ENCODE results near the gene IFNA5. TPM values are rescaled to one million over a fixed set of nuclear protein-coding genes. Genes with fewer than 3 reads are reported as not detected.

The IFNA5 gene
- total RNA-seq = not detected

DNA sequence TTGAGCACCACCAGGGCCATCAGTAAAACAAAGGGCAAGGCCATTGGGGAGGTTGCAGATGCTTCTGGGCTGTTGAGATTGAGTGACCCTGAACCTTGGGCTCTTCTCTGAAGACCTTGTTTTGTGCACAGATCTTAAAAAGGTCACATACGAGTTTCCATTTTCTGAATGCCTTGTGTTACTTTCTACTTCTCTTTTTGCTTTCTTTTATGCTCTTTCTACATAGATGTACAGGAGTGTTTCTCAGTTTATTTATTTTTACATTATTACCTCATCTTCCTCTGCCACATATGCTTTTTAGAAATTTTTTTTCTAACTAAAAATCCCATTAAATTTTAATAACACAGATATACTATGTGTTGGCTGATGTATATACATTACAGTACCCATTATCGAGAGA is at the start of gene IFNA5:
IFNA5 (minus strand) TSS at position 101 of the 400 bp plus-strand sequence; CDS start at position 44, 57 bp downstream.

DNA sequence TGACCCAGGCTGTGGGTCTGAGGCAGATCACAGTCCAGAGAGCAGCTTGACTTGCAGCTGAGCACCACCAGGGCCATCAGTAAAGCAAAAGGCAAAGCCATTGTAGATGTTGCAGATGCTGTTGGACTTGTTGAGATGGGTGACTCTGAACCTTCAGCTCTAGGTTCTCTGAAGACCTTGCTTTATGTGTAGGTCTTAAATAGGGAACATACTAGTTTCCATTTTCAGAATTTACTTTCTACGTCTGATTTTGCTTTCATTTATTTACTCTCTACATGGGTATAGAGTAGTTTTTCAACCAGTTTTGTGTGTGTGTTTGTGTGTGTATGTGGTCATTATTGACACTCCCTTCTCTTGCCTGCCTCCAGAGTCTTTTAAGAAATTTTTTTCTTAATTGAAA is 45.7 kb upstream of the IFNA5 start, which contains the start of gene IFNA6:
IFNA6 (minus strand) TSS at position 101 of the 400 bp plus-strand sequence; CDS start at position 101, 0 bp downstream.

DNA sequence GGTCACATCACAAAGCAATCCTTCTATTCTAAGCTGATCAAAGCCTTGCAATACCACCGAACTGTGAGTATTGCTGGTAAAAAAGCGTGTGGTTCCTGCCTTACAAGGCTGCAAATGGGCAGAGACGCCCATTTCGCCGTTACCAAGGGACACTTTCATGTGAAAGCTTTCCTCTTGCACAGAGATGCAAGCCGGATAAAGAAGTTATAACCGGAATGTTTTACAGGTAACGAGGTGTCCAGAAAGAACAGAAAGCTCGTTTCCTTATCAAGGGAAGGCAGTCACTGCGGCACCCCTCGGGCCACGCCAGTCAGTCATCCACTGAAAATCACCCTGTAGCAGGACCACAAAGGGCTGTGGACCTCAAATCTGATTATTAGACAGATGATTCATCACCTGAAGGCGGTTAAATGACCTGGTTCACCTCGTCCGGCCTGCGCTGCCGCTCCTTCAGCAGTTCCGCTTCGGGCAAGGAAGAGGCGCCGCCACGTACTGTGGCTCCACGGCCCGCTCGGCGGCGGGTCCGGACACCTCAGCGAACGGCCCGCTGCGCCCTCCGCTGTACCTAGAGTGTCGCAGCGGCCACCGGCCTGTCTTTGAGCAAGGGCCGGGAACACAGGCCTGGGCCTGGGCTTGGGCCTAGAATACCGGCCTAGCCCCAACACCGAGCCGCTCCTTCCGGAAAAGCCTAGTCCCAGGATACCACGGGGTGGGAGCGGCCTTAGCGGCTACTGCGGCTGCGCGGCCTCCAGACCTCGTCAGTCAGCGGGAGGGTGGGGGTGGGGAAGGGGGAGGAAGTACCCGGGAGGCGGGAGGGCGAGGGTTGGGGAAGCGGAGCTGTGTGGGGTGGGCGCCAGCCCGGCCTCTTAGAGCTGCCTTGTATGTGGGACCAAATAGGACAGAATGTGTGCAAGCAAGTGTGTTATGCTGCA is 29.9 kb upstream of the IFNA5 start, which contains the start of gene KLHL9:
KLHL9 (minus strand) TSS at position 704 of the 932 bp plus-strand sequence; CDS start at position 159, 545 bp downstream.

Other genes starting within 250 kb of the IFNA5 start
- 1 to 10 TPM in 1 of 2 donors, under 1 TPM in 1; 0.69 to 2.0 TPM for gene IFNB1, start 227.4 kb downstream of the IFNA5 start, total RNA-seq
- gene IFNW1, start 163.5 kb downstream of the IFNA5 start, total RNA-seq = not detected
- gene IFNA21, start 138.7 kb downstream of the IFNA5 start, total RNA-seq = not detected
- gene IFNA4, start 117.7 kb downstream of the IFNA5 start, total RNA-seq = not detected
- gene IFNA7, start 103.1 kb downstream of the IFNA5 start, total RNA-seq = not detected
- not detected for gene IFNA10, start 98.2 kb downstream of the IFNA5 start, total RNA-seq
- gene IFNA16, start 88.0 kb downstream of the IFNA5 start, total RNA-seq = not detected
- not detected for gene IFNA17, start 77.1 kb downstream of the IFNA5 start, total RNA-seq
- not detected for gene IFNA14, start 65.3 kb downstream of the IFNA5 start, total RNA-seq
- 10 to 100 TPM; 29.9 to 34.6 TPM for gene KLHL9, start 30.1 kb upstream of the IFNA5 start, total RNA-seq
- not detected for gene IFNA6, start 45.6 kb upstream of the IFNA5 start, total RNA-seq
- gene IFNA13, start 62.7 kb upstream of the IFNA5 start, total RNA-seq = not detected
- not detected for gene IFNA2, start 80.1 kb upstream of the IFNA5 start, total RNA-seq
- gene IFNA8, start 103.8 kb upstream of the IFNA5 start, total RNA-seq = not detected
- gene IFNA1, start 135.1 kb upstream of the IFNA5 start, total RNA-seq = not detected
- under 1 TPM in 1 of 2 donors, not detected in 1; under 0.01 TPM for gene IFNE, start 177.0 kb upstream of the IFNA5 start, total RNA-seq